ENCODE results near the gene ITGA7.

ITGA7 gene

DNA sequence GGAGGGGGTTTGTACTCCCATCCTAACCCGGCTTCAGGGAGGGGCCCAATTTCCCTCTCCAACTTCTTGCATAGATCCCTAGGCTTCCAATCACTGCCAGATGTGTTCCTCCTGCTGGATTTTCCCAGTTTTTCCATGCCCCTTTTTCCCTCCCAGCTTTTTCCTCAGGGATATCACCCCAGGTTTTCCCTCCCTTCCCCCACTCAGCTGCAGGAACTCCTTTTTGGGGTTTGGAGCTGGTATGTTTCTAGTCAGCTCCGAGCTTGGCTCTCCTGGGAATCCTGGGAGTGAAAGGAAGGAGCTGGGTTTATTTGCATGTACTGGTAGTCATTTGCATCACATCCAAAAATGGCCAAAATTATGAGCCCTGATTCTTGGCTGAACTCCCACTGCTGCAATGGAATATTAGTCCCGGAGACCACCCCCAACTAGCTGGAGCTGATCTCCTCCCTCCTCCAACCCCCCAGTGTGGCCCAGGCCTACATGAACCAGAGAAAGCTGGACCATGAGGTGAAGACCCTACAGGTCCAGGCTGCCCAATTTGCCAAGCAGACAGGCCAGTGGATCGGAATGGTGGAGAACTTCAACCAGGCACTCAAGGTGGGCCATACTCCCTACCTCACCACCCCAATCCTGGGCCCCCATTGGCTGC, 11.0 kb upstream of the ITGA7 start:
- DNase-seq (ENCODE audit: low read depth in 2 of 2) = no peak

DNA sequence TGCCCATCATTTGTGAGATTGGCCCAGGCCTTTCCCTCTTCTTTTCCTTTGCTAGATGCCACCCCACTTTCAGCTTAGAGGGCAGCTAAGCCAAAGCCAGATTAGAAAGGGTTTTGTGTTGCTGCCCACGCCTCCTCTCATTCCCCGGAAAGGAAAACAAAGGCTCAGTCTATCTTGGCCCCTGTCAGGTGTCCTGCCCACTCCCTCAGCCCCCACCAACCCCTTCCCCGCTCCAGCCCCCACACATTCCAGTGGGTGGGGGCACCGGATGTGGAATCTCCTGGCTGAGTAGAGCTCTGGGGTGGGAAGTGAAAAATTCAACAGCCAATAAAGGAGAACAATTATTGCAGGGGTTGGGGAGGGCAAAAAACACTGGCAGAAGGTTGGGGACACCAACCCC, 10.3 kb upstream of the ITGA7 start:
- no peak for DNase-seq (ENCODE audit: low read depth in 2 of 2)

DNA sequence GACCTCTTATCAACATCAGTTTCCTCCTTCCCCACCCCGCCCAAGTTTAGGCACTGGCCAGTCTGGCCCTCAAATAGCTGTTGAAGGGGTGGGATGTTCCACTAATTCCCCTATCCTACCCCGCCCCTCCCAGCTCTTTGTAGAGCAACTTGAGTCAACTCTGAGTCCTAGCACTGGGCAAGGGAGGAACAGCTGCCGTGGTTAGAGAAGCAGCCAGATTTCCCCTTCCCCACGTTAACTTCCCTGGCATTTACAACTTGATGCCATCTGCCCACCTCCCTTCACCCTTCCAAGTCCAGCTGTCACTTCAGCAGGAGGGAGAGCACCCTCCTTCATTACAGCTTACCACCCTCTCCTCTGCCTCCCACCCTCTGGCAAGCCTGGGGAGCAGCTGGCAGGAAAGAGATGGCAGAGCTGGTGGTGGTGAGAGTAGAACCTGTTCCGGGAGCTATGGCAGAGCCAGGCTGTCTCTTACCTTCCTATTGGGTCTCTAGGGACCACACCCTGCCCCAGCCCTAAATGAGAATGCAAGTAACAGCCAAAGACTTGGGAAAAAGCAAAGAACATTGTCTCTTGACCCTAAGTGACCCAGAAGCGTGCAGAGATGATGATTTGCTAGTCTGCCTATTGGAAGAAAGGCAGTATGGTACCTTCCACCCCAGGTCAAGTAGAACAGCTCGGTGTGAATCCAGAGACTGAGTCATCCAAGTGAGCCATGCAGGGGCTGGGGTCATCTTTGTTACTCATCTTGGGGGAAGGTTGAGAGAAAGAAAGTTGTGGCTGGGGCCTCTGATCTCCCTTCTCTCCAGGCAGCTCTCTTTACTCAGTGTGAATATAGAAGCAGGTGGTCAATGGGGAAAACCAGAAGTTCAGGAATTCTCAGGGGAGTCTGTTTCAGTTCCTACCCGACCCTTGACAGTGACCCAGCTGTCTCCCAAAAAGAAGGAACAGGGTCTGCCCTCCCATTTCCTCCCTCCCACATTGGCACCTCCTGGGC, 9.6 kb upstream of the ITGA7 start:
- DNase-seq (ENCODE audit: low read depth in 2 of 2) = no peak

DNA sequence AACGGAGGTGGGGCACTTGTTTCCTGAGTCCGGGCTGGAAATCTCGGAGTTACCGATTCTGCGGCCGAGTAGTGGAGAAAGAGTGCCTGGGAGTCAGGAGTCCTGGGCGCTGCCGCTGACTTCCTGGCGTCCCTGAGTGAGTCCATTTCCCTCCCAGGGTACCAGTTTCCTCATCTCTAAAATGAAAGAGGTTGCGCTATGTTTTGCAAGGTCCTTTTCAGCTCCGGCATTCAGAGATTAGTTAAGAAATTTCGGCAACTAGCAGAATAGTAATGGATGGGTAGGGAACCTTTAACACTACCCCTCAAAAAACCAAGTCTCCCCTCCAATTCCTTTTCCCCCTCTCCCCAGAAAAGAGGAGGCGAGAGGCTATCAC, 8.9 kb upstream of the ITGA7 start:
- DNase-seq (ENCODE audit: low read depth in 2 of 2) = no peak

DNA sequence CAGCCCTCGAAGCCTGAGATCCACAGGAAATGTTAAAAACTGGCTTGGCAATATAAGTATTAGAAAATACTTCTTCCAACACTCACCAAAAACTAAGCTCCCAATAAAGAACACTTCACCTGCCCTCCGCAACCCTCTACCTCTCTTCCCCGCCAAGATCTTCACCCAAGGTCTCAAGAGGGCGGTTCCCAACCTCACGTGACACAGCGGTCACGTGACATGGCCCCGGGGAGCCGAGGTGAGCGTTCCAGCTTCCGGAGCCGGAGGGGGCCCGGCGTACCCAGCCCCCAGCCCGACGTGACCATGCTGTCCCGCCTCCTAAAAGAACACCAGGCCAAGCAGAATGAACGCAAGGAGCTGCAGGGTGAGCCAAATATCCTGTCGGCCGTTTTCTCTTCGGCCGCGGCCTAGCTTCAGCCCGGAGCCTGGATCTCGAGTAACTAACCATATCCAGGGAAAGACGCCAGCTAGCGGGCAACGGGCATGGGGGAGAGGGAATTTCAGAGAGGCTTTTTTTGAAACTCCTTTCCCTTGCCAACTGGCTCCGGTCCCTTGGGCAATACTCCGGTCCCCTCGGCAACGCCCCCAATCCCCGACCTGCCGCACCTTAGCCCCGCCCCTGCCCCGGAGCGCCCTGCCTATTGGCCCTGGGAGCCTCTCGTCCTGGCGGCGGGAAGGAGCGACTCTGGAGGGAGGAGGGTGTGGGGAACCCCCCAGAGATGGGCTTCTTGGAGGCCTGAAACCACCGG, 8.3 kb upstream of the ITGA7 start, which contains the start of gene BLOC1S1:
Gene BLOC1S1 (plus strand): TSS at position 214 of the 749 bp plus-strand sequence. CDS start 6 bp downstream, at position 220.
- DNase-seq (ENCODE audit: low read depth in 2 of 2) = peak; percentile 76 to 82

DNA sequence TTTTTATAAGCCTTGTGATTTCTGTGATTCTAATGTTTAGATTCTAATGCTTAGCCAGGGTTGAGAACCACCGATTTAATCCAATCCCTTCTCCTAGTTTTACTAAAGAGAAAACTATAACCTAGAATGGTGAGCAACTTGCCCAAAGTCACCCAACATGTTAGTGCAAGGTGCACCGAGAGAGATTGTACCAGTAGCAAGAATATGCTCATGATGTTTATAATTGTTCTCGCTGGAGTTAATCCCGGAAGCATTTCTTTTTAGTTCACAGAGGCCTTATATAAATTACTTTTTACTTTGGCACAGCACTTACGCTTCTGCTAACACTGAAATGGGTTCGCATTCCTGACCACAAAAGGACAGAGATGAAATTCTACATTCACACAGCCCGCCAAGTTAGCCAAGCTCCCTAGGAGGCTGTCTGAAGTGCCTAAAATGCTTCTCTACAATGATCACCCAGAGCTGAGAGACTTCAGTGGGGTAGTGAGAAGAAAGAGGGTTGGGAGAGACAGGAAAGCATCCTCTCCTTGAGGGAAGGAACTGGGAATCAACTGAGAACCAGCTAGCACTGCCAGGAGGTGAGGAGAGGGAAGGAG, 7.6 kb upstream of the ITGA7 start:
- no peak for DNase-seq (ENCODE audit: low read depth in 2 of 2)

DNA sequence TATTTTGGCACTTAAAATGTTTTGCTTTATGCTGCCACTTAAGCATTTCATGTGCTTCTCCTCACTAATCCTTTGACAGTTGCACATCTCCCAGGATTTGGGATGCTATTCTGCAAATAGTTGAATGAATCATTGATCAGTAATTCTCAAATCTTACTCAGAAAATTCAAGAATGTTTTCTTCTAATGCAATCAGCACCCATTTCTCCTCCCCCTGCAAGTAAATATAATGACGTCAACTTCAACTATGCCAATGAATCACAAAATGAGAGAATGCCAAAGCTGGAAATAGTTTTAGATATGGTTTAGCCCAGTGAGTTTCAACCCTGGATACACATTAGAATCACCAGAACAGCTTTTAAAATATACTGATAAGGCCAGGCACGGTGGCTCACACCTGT, 6.0 kb upstream of the ITGA7 start:
- DNase-seq (ENCODE audit: low read depth in 2 of 2) = no peak

DNA sequence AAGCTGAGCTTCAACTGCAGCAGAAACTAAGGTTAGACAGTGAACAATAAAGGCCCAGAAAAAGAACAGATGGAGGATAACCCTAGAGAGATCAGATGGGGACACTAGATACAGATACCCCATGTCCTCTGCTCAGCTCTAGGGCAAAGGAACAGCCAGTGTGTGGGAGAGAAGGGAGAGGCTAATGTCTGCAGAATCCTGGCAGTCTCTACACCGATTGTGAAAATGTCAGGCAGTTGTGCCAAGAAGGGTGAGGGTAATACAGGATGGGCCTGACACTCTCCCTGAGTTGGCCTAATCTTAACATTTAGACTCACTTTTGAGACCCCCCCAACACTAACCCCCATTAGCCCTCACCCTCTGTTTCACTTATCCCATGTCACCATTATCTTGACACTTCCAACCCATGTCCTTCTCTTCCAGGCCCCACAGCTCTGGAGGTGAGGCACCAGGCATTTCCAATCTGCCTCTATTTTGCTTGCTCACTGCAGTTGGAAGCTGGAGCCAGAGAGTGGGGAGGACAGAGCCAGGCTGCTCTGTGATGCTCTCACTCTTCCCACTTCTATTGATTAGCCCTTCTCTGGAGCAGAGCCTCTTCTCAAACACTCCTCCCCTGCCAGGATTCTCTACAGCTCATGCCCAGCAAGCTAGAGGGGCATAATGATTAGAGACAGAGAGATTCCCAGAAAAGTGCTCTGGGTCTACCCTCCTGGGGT, 5.2 kb upstream of the ITGA7 start:
- DNase-seq (ENCODE audit: low read depth in 2 of 2) = no peak

DNA sequence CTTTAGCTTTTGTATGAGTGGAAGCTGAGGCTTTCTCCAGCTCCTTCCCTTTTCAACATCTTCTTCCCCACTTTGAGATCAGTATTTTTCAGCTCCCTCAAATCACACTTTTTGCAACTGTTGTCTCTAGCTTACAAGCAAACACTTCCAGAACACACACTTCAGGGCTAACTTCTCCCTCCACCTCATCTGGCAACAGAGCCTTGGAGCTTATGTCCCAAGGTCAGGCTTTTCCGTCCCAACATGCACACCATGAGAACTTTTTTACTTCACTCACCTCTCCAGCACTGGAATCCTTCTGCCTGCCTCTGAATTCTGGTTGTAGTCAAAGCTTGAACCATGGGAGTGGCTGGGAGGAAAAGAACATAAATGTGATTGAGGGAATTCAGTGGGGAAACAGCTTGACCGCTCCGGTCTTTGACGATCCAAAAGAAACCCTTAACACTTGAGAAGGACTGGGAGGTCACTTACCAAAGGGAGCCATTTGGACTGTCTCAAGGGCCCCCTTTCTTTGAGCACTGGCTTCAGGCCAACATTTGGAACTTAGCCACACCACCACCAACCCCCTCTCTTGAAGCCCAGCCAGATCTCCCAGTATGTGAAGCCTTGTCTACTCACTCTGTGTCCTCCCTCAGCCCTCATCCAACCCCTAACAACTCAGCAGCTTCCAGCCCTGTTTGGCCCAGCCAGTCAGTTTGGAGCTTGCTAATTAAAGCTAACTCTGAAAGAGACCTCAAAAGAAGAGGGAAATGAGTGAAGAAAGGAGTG, 4.3 kb upstream of the ITGA7 start:
- no peak for DNase-seq (ENCODE audit: low read depth in 2 of 2)

DNA sequence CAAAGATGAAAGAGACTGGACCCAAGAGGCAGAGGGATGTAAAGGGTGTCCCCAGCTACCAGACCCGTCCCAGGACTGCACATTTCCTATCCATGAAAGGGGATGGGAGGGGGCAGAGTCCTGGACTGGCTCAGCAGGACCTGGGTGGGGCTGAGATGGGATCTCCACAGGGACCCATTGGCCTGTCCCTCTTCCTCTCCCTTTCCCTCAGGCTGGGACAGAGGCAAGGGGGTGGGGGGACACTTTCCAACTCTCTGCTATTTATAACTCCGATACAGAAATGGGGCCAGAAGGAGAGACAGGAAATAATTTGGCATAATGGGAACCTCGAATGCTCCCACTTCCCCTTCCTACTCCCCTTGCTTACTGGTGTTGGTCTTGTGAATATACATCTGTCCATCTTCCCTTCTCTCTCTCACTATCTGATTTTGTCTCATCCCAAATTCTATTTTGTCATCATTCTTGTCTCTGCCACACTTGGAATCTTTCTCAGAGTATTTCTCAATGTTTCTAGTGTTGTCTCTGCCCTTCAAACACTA, 1.1 kb upstream of the ITGA7 start:
- no peak for DNase-seq (ENCODE audit: low read depth in 2 of 2)

DNA sequence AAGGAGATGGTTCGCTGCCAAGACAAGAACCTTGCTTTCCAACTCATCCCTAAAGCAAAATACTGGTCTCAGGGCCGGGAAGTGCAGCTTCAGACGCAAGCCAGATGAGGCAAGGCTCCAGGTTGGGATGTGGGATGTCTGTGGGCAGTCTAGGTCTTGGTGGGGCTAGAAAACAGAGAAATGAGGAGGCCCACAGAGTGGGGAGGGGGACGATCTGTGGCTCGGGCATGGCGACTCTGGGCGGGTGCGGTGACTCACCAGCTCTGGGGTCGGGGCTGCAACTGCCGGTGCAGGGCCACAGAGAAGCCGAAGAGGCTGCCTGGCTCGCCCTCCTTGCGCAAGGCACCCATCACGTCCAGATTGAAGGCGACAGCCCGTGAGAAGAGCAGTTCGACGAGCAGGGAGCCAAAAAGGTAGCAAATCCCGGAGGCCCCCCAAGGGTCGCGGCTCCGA, 459 bp downstream of the ITGA7 start:
- no peak for DNase-seq (ENCODE audit: low read depth in 2 of 2)

DNA sequence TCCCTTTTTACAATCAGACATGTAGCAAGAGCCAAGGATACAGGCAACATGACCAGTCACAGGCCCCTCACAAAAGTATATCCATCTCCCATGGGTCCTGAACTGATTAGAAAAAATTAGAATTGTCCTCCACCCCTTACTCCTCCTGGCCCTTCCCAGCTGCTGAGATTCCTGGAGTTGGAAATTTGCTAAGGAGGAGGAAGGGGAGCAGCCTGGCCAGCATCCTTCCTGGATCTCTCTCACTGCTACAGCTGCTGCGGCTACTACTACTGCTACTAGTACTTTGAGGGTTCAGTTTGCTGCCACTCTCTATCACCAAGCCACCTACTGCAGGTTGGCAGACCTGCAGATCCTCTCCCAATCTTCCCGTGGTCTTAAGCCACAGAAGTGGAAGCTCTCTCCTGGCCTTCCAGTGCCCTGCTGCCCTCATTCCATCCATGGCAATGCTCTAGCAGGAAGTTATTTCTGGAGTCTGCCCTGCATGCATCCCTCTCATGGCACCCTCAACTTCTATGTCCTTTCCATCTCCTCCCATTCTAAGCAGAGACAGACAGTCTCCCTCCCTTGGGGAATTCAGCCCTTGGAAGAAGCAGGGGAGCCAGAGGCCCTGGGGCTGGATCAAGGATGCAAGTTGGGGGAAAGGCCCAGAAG, 1.0 kb downstream of the ITGA7 start:
- DNase-seq (ENCODE audit: low read depth in 2 of 2) = no peak

DNA sequence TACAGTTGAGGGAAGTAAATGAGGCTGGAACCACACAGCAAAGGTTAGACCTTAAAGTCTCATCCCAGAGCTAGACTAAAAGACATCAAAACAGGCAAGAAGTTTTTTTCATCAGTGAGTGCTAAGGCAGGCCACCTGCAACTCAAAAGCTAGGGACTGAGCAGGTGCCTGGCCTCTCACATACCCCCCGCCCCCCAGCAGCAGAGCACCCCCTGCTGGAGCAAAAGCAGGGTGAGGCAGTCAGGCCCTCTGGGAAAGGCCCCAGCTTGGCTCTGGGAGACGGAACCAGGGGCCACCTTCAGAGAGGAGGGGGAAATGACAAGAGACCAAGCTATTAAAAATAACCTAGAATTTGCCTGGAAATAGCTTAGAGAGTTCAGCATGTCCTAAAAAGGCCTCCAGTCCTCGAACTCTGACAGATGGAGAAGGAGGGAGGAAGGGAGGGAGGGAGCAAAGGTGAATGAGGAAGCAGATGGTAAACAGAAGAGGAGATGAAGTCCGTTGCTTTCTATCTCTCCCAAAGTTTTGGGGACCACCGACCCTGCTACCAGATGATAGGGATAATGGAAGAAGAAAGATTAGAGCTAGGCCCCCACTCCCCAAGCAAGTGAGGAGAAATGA, 1.8 kb downstream of the ITGA7 start:
- DNase-seq (ENCODE audit: low read depth in 2 of 2) = no peak

DNA sequence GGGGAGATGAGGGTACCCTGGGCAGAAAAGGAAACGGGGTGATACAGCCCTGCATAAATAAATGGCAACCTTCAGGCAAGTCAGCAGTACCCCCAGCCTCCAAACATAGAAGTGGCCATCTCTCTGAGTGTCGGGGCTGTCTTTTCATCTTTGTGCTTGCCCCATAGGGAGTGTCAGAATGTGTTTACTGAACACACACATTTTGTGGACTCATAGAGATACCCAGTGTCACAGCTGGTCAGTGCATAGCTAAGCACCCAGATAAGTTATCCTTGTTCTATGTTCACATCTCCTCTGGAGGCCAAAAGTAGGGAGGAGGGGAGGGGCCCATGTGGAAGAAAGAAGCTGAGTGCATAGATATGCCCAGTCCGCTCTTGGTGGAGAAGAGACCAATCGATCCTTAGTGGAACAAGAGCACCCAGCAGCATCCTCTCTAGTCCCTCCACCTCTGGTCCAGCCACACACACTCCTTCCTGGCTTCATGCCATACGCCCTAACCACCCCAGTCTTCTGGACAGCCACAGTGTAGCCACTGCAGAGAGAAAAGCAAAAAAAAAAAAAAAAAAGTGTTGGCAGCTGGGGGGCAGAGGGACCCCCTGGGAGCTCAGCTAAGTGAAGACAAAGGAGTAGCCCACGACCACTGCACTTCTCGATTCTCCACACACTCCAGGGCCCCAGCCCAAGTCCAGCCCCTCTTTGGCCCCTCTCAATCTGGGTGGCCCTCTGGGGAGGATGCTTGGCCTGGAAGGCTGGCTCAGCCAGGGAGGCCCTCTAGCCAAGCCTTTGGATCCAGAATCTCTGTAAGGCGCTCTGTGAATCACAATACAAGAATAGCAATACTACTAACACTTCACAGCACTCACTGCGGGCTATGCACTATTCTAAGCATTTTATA, 2.6 kb downstream of the ITGA7 start:
- no peak for DNase-seq (ENCODE audit: low read depth in 2 of 2)

DNA sequence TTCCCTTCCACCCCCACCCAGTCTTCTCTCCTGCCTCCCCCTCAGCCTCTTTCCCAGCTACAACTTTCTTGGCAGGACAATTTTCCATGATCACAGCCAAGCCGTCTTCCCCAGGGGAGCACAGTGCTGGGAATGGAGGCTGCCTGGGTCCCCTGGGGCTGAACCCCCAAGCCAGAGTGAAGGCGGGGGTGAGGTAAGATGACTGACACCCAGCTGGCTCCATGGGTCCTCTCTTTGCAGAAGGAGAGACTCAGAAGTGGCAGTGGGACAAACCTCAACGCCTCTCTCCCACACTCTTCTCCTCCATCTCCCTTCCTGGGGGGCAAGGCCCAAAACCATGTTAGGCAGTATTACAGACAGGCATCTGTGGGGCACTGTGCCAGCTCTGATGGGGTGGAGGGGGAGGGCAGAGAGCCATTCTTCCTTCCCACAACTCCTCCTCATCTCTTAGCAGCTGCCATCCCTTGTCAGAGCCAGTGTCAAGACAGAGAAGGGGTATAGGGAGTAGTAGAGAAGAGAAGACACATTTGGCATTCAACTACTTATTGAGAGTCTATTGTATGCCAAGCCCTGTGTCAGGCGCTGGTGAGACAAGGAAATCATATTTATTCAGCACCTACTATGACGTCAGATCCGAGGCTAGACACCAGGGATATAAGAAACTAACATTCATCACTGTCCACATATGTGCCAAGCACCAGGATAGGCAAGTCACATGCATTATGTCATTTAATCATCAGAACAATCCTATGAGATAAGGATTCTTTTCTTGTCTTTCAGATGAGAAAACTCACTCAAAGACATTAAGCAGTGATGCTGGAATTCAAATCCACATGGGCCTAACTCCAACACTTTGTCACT, 3.6 kb downstream of the ITGA7 start:
- DNase-seq (ENCODE audit: low read depth in 2 of 2) = no peak

DNA sequence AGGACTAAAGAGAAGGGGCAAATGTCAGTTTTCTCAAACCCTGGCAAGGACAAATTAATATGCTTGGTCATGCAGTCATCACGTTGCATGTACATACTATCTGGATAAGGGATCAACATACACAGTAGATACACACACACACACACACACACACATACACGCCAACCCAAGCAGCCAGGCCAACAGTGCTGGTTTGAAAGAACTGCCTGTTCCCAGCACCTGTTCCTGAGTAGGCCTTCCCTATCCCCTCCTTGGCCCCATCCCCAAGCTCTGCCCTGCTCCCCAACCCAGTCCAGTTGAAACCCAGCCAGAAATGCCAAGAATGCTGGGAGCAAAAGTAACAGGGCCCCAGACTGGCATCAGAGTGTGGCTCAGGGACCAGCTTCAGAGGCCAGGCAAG, 4.4 kb downstream of the ITGA7 start:
- DNase-seq (ENCODE audit: low read depth in 2 of 2) = no peak

DNA sequence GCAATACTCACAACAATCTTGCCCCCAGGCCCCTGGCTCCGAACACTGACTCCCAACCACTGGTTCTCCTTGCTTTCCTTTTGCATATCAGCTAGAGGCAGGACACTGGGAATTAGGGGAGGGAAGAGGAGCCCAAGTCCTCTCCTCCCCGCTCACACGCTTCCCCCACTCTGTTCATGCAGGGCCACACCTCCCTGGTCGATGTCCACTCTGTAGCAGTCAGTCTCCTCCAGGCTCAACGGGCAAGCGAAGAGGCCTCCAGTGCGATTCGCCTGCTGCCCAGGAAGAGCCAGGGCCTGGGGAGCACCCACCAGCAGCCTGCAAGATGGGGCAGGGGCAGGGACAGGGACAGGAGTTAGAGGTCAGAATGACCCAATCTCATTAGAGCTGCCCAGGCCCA, 4.8 kb downstream of the ITGA7 start:
- no peak for DNase-seq (ENCODE audit: low read depth in 2 of 2)
